Vagina (tissue), 2 donors: ENCODE data around the gene HCN4.

Experiments
- POLR2A ChIP-seq, 2 donors: fragments of 450-650 bp; IDR thresholded peaks; one replicate each; pipeline ENCODE4 v1.6.1; 2017; ENCODE audit warnings: antibody characterized with exemption in 2 of 2, mild to moderate bottlenecking in 2 of 2, moderate library complexity in 2 of 2
- TF ChIP-seq, protein P1 (sequence below), 3 experiments: fragments of 450-650 bp in 2 of 3; fragments of 200-600 bp in 1 of 3; sonication (generic) in 1 of 3; IDR thresholded peaks; one replicate each; pipeline ENCODE4 v1.5.1; 2017 to 2019; ENCODE audit warnings: antibody characterized with exemption in 3 of 3, mild to moderate bottlenecking in 2 of 3, moderate library complexity in 2 of 3

GRCh38 chr15:73318463-73319351, 50.1 kb downstream of the HCN4 start:
- TF ChIP-seq, protein P1, sequence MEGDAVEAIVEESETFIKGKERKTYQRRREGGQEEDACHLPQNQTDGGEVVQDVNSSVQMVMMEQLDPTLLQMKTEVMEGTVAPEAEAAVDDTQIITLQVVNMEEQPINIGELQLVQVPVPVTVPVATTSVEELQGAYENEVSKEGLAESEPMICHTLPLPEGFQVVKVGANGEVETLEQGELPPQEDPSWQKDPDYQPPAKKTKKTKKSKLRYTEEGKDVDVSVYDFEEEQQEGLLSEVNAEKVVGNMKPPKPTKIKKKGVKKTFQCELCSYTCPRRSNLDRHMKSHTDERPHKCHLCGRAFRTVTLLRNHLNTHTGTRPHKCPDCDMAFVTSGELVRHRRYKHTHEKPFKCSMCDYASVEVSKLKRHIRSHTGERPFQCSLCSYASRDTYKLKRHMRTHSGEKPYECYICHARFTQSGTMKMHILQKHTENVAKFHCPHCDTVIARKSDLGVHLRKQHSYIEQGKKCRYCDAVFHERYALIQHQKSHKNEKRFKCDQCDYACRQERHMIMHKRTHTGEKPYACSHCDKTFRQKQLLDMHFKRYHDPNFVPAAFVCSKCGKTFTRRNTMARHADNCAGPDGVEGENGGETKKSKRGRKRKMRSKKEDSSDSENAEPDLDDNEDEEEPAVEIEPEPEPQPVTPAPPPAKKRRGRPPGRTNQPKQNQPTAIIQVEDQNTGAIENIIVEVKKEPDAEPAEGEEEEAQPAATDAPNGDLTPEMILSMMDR (IDR thresholded peaks at IDR 0.05): no peak
- no peak for TF ChIP-seq POLR2A (IDR thresholded peaks at IDR 0.05)
